Esophagus muscularis mucosa (tissue), 3 donors: Measurements from ENCODE around the gene FBLN7.

Source experiments
- POLR2A ChIP-seq: fragments of 450-650 bp; IDR thresholded peaks from one replicate; pipeline ENCODE4 v1.6.1; 2017; ENCODE audit warnings: antibody characterized with exemption, moderate library complexity, mild to moderate bottlenecking, low read depth
- TF ChIP-seq, protein P1 (sequence below), 3 experiments: fragments of 200-600 bp in 2 of 3; fragments of 450-650 bp in 1 of 3; sonication (generic) in 2 of 3; IDR thresholded peaks; one replicate each; pipeline ENCODE4 v1.5.1; 2017 to 2019; ENCODE audit warnings: antibody characterized with exemption in 3 of 3, mild to moderate bottlenecking in 2 of 3, moderate library complexity in 1 of 3

DNA sequence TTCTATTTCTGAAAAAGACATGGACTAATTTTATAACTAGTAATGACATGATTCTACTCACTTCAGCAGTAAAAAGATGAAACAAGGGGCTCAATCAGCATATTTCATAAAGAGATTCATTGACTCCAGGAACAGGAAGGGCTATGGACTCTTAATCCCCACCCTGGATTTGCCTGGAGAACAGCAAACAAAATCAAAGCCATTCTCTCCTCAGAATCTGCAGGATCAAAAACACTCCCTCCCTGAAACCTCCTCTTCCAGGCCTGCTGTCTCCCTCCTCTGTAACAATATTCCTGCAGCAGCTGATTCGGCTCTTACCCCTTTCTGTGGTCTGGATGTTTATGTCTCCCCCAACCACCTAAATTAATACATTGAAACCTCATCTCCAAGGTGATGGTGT, 59.7 kb downstream of the FBLN7 start:
- TF ChIP-seq POLR2A = no peak
- TF ChIP-seq, protein P1, sequence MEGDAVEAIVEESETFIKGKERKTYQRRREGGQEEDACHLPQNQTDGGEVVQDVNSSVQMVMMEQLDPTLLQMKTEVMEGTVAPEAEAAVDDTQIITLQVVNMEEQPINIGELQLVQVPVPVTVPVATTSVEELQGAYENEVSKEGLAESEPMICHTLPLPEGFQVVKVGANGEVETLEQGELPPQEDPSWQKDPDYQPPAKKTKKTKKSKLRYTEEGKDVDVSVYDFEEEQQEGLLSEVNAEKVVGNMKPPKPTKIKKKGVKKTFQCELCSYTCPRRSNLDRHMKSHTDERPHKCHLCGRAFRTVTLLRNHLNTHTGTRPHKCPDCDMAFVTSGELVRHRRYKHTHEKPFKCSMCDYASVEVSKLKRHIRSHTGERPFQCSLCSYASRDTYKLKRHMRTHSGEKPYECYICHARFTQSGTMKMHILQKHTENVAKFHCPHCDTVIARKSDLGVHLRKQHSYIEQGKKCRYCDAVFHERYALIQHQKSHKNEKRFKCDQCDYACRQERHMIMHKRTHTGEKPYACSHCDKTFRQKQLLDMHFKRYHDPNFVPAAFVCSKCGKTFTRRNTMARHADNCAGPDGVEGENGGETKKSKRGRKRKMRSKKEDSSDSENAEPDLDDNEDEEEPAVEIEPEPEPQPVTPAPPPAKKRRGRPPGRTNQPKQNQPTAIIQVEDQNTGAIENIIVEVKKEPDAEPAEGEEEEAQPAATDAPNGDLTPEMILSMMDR (IDR thresholded peaks at IDR 0.05) = no peak
